Anterior cingulate cortex (tissue), 58 donors: ENCODE results near the gene BAG1.

Experiments
- DNase-seq, 58 donors: peaks; one replicate each; lab custom pipeline; 2025; lab: John Stamatoyannopoulos, UW

The BAG1 gene

DNA sequence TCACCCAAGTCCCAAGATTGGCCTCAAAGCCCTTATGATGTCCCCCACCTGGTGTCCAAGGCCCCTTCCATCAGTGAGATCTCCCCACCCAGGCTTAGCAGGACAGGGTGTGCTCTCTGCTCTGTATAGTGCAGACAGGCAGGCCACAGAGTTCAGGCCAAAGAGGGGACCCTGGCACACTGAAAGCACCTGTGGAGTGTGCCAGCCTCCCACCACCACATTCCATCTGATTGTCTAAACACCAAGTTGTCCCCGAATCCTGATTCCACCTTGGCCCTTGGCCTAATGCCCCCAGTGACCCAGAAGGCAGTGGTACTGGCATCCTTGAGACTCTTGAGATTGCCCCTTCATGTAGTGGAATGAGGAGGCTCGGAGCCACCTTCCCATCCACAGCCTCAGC lies 19.2 kb downstream of the BAG1 start:
- DNase-seq: no peak

DNA sequence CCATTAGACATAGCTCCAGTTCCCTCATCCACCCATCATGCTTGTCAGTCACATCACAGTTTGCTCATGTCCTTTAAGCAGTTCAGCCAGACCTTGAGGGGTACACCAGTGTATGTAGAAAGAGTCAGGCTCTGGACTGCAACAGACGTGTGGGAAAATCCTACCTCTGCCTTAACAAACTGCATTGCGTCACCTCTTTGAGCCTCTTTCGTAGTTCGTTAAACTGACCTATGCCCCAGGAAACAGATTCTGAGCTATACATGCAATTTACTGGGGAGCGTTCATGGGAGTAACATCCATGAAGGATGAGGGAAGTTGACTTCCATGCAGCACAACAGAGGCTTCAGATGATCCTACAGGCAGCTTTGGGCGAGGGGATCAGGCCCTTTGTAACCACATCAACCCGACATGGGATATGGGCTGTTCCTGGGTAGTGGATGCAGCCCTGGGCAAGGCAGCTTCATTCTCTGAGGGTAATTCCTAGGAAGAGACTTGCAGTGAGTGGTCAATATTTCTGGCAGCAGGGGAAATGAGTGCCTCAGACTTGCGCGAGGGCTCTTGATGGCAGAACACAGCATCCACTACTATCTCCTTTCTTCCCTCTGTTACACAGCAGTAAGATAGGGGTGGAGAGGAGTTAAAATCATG lies 20.2 kb downstream of the BAG1 start:
- no peak for DNase-seq

- DNase-seq: no peak
Observed at GRCh38 chr9:33242609-33243134, 21.8 kb downstream of the BAG1 start.

GRCh38 chr9:33241298-33241697 lies 23.2 kb downstream of the BAG1 start:
- DNase-seq: no peak

DNA sequence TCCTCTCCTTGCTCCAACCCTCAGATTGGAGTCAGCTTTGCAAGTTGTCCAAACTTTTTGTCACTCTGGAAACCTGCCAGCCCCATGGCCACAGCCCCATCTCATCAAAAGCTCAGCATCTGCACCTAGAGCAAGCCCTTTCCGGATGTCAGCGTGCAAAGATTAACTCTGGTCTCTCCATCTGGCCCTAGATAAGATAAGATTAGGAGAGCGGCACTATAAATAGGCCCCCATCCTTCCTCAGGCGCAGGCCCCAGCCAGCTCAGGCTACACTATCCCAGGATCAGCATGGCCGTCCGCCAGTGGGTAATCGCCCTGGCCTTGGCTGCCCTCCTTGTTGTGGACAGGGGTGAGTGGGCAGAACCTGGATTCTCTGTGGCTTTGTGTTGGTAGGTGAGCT lies 24.6 kb downstream of the BAG1 start, which contains the start of gene SPINK4:
TSS of gene SPINK4 (plus strand) at position 247 of the 400 bp plus-strand sequence. CDS start at position 289, 42 bp downstream.
- no peak for DNase-seq

DNA sequence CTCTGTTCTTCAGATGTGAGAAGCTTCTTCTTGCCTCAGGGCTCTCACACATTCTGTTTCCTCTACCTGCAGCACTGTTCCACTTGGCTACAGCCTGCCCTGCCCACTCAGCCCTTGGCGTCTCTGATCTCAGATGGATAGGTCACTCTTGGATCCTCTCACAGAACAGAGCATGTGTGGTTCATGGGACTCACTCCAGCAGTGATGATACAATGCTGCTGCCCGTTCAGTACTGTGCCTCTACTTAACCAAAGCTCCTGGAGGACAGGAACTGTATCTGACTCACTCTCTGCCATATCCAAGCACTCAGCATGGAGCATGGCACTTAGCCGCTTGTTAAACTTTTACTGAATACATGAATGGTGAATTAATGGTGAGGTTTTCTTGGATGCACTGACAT lies 27.9 kb downstream of the BAG1 start:
- no peak for DNase-seq

GRCh38 chr9:33234511-33235467 lies 29.7 kb downstream of the BAG1 start:
- no peak for DNase-seq

DNA sequence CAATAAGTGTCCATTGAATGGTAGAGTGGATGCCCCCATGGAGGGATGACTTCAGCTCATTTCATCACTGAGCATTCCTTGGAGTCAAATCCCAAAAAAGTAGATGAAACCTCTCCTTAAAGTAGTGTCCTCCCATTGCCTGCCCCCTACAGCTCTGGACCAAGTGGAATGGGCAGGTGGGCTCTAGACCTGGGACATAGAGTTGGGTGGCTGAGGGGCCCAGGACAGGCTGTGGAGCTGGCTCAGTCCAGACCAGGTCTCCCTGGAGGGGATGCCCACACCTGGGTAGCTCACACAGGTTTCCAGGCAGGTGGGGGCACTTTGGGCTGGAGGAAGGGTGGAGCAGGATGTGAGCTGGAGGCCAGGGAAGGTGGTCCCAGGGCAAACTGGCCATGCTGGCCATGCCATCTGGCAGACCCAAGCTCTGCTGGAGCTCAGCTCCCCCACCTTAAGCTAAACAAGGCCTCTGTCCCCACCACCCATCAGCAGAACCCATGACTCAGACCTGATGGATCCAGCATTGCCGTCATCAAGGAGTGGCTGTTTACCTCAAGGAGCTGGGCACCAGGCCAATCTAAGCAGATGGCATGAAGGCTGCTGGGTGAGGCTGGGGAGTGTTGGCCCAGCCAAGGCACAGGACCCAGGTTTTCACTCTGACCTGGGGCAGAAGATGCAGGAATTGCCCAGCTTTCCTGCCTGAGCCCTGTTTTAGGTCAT lies 30.7 kb downstream of the BAG1 start:
- no peak for DNase-seq

GRCh38 chr9:33232815-33233214 lies 31.7 kb downstream of the BAG1 start:
- no peak for DNase-seq

GRCh38 chr9:33231623-33231942 lies 32.9 kb downstream of the BAG1 start:
- DNase-seq: no peak

GRCh38 chr9:33230756-33231622 lies 33.5 kb downstream of the BAG1 start:
- no peak for DNase-seq

DNA sequence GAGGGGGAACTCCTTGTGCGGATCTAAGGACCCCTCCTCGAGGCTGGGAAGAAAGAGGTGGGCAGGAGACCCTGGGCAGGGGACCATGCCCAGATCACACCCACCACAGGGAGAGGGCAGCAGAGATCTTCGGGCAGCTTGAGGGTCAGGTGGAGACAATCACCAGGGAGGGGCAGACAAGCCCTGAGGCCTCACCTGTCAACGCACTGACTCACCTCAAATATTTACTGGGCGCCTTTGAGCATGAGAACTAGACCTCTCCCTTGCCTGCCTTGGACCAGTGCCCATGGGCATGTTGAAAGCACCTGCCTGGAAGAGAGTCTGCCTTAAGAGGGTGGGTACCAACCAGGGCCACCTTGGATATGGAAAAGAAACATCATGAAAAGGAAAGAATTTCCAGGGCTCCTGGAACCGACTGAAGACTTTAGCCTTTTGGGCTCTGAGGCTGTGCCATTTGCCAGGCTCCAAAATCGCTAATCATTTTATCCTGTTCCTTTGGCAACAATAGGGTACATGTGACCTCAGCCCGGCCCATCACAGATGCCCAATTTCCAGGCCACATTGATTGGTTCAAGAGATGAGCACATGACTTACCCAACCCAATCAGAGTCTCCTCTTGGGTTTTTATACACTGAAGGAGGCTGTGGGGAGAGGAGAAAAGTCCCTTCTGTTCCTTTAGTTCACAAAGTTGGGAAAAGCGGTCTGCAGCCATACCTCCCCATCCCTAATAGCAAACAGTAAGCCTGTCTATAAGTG lies 35.0 kb downstream of the BAG1 start:
- no peak for DNase-seq

DNA sequence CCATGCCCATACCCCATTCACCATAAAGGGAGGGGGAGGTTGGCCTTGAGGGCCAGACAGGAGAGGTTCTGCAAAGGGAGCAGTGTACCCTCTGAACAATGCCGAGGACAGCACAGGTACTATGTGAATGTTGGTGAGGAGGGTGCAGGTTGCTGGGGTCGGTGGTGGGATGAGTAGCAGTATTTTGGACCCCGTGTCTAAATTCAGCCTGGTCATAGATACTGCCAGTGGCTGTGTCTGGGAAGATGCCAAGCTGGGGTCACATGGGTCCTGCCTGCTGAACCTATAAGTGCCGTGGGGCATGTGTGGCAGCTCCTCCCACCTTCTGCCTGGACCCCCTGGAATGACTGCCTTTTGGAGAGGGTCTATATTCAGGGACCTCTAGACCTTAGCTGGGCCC lies 35.9 kb downstream of the BAG1 start:
- no peak for DNase-seq

- DNase-seq: no peak
Observed at GRCh38 chr9:33227741-33228140, 36.8 kb downstream of the BAG1 start.

DNA sequence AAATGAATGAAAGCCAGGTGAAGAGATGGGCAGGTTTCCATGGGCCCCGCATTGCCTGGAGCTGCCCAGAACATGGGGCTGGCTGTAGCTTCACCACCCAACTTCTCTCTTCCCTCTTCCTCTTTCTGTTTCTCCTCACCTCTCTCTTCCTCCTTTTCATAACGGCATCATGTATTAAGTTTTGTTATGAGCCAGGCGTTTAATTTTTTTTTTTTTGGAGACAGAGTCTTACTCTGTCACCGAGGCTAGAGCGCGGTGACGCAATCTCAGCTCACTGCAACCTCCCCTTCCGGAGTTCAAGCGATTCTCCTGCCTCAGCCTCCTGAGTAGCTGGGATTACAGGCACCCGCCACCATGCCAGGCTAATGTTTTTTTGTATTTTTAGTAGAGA lies 37.5 kb downstream of the BAG1 start:
- peak in 1 of 58 donors; percentile 5 for DNase-seq

DNA sequence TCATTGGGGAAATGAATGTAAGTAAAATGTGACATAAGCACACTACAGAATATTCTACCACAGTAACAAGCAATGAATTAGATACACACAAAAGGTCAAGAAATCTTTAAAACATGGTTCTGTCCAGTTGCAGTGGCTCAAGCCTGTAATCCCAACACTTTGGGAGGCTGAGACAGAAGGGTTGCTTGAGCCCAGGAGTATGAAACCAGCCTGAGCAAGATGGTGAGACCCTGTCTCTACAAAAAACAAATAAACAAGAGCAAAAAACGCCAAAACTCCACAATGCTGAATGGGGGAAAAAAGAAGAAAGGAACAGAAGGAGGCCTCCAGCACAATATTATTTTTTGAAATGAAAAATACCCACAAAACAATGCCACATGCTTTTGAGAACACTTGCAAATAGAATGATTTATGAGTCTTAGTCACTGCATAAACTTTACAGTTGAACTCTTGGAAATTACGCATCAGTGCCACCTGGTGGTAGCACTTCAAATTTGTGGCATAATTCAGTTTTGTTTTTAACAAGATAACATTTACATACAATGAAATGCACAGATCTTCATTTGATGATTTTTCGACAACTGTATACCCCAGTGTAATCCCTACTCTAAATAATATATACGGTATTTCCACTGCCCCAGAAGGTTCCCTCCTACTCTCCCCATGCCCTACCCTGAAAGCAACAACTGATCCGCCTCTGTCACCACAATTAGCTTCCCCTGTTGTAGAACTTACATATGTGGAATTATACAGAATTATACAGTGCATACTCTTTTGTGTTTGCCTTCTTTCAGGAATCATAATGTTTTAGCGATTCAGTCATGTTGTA lies 39.0 kb downstream of the BAG1 start:
- DNase-seq: peak in 35 of 58 donors; percentile 2 to 65 (median 22)

- DNase-seq: no peak
Observed at GRCh38 chr9:33223696-33224095, 40.8 kb downstream of the BAG1 start.

DNA sequence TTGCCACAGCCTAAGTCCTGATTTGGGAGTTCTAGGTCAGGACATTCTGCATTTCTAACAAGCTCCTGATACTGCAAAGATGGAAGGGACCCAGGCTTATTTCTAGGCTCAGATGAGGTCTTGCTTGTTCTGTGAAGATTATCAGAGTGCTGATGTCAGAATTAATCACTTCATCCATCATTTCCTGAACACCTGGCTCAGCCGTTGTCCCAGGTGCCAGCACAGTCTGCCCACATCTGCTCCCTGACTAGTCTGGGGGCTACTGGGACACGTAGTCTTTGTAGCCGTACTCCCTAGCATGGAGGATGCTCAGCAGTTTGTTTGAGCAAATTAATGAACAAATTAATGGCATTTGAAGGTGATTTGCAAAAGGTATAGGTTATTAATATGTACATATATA lies 42.5 kb downstream of the BAG1 start:
- DNase-seq: no peak

GRCh38 chr9:33221568-33221884 lies 43.0 kb downstream of the BAG1 start:
- no peak for DNase-seq
